Left renal cortex interstitium (tissue), 4 donors: ENCODE results near the gene RAF1. TPM values are rescaled to one million over a fixed set of nuclear protein-coding genes. Genes with fewer than 3 reads are reported as not detected.

Experiments
- DNase-seq, 4 donors: peaks; one replicate each; pipeline ENCODE4 v3.0.0-alpha.2; 2013; ENCODE audit warnings: low read depth in 4 of 4, low spot score in 2 of 4, missing footprints in 1 of 4
- polyA plus RNA-seq, 4 donors: library from polyadenylated mRNA; unstranded; fragments of 120-200 nt; gene quantifications; one replicate each; pipeline ENCODE4 v1.2.1, GENCODE V29; 2013; ENCODE audit not compliant: insufficient read length in 4 of 4

The RAF1 gene
- polyA plus RNA-seq, 4 donors = 97.7 to 141 (median 123) TPM

DNA sequence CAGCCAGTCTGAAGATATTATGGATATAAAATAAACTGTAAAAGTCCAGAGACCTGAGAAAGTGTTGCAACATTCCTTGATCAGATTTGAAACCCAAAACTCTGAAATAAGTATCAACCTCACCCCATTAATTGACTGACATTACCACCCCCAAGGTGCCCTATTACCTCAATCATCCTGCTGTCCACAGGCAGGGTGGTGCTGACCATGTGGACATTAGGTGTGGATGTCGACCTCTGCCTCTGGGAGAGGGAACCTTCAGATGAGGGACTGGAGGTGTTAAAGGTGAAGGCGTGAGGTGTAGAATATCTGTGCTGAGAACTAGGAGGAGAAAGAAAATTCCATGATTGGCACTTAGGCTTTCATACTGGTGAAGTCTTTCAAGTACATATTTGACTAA is 59.9 kb downstream of the RAF1 start:
- DNase-seq = no peak

GRCh38 chr3:12601072-12601471 is 62.8 kb downstream of the RAF1 start:
- DNase-seq = no peak

GRCh38 chr3:12598890-12599289 is 65.0 kb downstream of the RAF1 start:
- no peak for DNase-seq

- no peak for DNase-seq
Measured at GRCh38 chr3:12593473-12593872, 70.4 kb downstream of the RAF1 start.

DNA sequence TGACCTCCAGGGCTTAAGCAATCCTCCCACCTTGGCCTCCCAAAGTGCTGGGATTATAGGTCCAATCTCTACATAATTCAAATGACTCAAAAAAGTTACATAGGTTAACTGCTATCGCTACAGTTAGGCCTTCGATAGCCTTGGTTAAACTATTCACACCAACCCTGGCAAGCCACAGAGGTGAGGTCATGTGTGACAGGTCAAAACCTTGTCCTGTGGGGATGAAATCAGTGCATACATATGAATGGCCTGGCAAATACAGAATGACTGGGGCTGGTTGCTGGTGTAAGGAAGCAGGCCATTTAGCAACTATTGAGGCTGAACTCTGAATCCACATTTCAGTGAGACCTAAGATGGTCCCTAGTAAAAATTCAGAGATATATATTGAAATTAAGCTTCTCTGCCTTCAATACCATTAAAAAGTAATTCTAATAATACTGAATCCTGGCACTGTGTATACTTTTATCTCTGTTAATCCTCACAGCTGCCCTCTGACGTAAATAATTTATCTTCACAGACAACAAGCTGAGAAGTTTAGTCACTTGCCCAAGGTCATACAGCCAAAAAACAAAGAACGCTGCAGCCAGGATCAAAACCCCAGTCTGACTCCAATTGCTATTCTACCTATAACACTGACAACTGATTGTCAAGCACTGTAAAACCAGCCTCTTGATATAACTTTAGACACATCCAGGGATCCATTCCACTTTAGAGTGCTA is 71.8 kb downstream of the RAF1 start:
- no peak for DNase-seq

- DNase-seq = no peak
Measured at GRCh38 chr3:12591456-12591855, 72.5 kb downstream of the RAF1 start.

DNA sequence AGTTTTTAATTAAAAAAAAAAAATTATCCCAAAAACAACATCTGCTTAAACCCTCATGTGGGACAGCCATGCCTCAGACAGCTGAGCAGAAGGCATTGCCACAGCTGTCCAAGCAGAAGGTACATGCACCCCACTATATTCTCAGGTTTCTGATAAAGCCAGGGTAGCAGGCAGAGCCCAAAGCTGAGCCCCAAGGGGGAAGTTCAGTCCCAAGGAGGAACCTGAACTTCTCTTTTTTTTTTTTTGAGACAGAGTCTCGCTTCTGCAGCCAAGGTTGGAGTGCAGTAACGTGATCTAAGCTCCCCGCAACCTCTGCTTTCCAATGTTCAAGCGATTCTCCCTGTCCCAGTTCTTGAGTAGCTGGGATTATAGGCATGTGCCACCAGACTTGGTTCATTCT is 73.8 kb downstream of the RAF1 start:
- no peak for DNase-seq

DNA sequence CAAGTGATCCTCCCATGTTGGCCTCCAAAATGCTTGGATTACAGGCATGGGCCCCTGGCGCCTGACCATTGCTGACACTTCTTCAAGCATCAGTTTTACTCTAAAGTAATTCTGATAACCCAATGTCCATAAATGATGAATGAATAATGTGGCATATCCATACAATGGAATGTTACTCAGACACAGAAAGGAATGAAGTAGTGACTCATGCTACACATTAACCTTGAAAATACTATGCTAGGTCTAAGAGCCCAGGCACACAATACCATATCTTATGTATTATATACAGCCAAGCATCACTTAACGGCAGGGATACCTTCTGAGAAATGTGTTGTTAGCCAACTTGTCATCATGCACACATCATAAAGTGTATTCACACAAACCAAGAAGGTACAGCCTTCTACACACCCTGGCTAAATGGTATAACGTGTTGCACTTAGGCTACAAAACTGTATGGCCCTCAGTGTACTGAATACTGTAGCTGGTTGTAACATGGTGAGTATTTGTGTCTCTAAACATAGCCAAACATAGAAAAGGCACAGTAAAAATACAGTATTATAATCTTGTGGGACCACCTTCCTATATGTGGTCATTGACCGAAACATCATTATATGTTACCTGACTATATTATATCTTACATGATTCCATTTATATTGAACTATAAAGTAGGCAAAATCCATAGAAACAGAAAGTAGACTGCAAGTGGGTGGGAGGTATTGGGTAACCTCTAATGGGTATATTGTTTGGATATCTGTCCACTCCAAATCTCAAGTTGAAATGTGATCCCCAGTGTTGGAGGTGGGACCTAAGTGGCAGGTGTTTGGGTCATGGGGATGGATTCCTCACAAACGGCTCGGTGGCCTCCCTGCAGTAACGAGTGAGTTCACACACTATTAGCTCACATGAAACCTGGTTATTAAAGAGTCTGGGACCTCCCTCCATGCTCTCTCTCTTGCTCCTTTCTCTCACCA is 75.6 kb downstream of the RAF1 start:
- no peak for DNase-seq

DNA sequence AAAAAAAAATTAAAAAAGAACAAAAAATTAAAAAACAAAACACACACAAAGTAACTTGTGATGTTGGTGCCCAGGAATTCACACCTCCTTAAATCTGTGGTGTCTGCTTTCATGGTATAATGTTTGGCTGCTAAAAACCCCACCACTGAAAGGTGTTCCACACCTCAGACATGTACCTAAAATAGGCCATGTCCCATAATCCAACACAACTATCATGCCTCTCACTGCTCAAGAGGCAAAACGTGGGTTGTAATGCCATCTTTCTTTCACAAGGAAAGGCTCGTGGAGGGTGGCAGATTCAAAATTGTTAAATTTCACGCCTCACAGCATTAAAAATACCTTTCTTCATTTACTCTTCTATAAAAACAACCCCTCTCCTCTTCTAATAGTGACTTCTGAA is 77.5 kb downstream of the RAF1 start:
- no peak for DNase-seq

- no peak for DNase-seq
Measured at GRCh38 chr3:12585970-12586369, 77.9 kb downstream of the RAF1 start.

DNA sequence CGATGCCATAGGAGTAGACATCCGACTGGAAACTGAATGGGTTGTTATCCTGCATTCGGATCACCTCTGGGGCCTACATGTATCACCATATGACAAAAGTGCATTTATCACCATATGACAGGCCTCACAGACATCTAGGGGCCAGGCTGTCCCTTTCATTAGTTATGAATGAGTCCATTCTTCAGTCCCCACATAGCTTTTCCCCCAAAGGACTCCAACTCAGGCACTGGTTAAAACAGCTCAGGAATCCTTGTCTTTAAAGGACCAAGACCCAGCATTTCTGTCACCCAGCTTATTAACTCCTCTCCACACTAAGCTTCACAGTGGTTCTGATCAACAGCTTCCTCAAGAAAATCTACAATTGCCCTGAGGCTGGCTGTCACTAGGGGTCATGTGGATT is 78.7 kb downstream of the RAF1 start:
- no peak for DNase-seq

- DNase-seq = no peak
Measured at GRCh38 chr3:12584083-12584482, 79.8 kb downstream of the RAF1 start.

- no peak for DNase-seq
Measured at GRCh38 chr3:12583280-12583679, 80.6 kb downstream of the RAF1 start.

- no peak for DNase-seq
Measured at GRCh38 chr3:12582730-12583129, 81.2 kb downstream of the RAF1 start.

DNA sequence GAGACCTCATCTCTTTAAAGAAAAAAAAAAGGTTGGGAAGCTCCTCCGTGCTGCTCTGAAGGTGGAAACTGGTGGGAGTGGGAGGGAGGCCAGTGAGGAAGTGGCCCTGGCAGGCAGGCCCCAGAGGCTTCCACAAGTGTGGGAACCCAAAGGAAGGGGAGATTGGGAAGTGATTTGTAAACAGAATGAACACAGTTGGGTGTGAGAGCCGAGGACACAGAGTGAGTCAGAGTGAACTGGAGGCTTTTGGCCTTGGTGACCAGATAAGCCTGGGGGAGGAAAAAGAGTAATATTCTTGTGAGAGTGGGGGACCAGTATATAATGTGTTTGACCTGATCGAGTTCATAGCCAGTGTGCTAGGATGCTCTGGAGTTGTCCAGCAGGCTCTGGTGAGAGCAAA is 84.0 kb downstream of the RAF1 start:
- no peak for DNase-seq

DNA sequence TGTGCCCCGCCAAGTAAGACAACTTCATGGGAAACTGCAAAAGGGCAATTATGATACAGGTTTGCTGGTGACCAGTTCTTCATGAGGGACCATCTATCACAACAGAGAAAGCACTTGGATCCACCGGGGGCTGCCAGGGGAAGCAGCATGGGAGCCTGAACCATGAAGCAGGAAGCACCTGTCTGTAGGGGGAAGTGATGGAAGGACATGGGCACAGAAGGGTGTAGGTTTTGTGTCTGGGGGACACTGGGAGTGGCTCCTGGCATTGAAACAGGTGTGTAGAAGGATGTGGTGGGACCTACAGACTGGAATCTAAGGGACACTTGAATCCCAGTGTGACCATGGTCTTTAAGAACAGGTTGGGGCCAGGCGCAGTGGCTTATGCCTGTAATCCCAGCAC is 84.5 kb downstream of the RAF1 start:
- DNase-seq = no peak

GRCh38 chr3:12578742-12579141 is 85.2 kb downstream of the RAF1 start:
- no peak for DNase-seq

GRCh38 chr3:12577379-12577778 is 86.5 kb downstream of the RAF1 start:
- DNase-seq = no peak

DNA sequence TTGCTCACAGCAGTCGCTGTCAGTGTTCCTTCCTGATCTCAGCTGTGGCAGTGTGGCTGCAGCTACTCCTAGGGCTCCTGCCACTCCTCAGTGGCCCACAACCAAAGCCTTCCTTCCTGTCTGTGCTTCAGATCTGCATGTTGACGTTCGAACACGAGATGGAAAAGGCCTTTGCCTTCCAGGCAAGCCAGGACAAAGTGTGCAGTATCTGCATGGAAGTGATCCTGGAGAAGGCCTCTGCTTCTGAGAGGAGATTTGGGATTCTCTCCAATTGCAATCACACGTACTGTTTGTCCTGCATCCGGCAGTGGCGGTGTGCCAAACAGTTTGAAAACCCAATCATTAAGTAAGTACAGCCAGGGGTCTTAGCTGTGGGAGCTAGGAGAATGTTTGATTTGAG is 89.3 kb downstream of the RAF1 start:
- DNase-seq = no peak

GRCh38 chr3:12574131-12574530 is 89.8 kb downstream of the RAF1 start:
- no peak for DNase-seq

DNA sequence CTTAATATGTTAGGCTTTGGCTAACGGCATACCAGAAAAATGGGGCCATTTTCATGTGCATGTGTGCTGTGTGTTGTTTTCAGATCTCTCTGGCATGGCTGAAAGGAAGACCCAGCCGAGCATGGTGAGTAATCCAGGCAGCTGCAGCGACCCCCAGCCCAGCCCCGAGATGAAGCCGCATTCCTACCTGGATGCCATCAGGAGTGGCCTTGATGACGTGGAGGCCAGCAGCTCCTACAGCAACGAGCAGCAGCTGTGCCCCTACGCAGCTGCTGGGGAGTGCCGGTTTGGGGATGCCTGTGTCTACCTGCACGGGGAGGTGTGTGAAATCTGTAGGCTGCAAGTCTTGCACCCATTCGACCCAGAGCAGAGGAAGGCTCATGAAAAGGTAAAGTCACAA is 91.9 kb downstream of the RAF1 start:
- no peak for DNase-seq

DNA sequence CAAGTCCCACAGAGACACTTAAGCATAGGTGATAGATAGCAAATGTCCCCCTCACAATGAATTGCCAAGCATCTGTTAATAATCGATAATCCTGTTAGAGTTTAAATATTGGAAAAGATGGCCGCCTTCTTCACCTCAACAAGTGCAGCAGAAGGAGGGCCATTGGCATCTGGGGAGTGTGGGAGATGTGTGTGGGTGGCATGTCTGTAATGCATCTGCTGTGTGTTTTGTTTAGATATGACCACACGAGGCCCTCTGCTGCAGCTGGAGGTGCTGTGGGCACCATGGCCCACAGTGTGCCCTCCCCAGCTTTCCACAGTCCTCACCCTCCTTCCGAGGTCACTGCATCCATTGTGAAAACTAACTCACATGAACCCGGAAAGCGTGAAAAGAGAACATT is 94.1 kb downstream of the RAF1 start:
- no peak for DNase-seq
